Measurements from ENCODE around the gene DUS2.
"Not testable (repeated sequence)": the region's sequence is repeated elsewhere in the genome, so short reads cannot be mapped to it uniquely, and the experiment has no call there.

The DUS2 gene

DNA sequence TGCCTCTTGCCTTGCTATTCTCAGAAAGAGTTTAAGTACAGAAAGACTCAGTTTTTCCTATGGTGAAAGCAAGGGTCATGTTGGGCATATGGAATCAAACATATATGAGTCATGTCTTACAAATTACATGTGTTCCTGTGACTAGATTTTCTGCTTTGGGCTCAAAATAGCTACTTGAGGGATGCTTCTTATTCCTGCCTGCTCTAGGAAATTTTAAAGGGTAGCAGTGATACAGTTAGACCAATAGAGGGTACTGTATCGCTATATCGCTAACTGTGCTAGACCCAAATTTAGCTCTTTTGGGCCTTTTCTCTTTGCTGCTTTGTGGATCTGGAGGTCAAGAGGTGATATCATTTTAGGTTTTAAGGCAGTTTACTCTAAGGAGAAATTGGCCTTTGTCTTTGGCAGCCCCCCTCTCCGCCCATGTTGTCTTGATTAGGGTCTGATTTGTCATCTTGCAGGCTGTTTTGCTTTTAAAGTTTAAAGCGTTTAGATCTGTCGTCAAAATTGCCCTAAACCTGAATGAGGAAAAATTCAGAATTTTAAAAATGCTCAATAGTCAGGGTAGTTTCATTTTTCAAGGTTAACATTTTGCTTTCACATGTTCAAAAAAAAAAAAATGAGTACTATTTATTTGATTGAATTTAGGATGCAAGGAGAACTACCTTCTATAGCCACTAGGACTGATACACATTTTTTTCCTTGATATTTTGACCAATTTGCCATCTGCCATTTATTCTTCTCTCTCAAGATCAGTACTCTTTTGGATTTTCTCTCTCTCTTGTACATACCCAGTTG lies 70.9 kb downstream of the DUS2 start:
- DNase-seq, result no peak

DNA sequence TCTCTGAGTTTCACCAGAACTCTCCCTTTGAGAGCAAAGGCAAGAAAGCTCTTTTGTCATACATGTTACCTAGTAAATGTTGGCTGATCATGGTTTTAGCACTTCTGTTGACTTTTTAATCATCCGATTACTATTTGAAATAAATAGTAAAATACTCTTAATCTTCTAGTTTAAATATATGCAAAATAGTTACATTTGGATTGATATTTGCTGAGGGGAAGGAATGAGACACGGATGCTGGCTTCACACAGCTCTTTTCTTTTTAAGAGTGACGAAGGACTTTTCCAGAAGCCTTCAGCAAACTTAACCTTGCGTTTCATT lies 71.5 kb downstream of the DUS2 start:
- DNase-seq, result no peak

DNA sequence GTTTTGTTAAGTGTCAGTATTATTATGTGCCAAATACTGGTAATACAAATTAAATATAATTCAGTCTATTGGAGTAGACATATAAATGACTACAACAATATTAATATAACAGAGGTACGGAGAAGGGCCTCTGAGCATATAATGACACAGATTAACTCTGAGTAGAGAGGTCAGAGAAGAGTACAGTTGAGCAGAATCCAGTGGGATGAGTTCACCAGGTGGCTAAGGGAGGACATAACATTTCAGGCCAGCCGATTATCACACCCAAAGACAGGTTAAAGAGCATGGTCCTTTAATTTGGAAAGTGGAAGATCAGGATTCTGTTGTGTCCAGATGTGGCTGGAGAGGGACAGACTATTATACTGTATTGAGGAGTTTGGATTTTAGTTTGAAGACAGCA lies 73.4 kb downstream of the DUS2 start:
- no peak for DNase-seq

DNA sequence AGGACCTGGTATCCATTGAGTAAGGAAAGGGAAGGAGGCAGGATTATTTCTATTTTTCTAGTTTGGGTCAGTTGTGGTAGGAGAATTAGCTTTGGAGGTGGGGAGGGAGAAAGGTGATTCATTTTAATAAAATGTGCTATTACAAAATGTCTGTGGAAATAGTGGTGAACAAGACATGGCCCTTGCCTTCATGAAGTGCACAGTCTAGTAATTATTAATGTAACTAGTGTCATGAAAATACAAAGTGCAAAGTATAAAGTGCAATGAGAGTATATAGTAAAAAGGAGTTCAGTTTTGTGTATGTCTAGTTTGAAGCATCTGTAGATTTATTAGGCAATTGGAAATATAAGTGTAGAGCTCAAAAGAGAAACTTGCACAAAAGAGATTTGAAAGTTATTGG lies 74.0 kb downstream of the DUS2 start:
- no peak for DNase-seq

DNA sequence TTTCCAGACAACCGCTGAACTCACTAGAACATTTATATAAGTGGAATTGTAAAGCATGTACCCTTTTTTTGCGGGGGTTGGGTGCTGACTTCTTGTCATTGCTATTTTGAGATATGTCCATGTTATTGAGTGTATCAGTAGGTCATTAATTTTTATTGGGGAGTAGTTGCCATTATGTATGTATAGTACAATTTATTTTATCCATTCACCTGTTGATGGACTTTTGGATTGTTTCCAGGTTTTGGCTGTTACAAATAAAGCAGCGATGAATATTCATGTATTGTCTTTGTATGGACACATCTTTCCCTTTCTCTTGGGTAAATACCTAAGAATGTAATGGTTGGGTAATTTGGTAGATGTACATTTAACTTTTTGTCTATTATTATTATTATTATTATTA lies 74.8 kb downstream of the DUS2 start:
- no peak for DNase-seq

DNA sequence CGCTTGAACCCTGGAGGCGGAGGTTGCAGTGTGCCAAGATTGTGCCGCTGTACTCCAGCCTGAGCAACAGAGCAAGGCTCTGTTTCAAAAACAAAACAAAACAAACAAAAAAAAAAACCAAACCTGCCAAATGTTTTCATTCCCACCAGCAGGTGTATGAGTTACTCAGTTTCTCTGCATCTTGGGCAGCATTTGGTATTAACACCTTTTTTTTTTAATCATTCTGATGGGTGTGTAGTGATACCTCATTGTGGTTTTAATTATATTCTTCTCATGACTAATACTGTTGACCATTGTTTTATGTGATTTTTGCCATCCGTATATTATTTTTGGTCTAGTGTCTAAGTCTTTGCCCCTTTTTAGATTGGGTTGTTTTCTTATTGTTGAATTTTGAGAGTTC lies 77.4 kb downstream of the DUS2 start:
- no peak for DNase-seq

DNA sequence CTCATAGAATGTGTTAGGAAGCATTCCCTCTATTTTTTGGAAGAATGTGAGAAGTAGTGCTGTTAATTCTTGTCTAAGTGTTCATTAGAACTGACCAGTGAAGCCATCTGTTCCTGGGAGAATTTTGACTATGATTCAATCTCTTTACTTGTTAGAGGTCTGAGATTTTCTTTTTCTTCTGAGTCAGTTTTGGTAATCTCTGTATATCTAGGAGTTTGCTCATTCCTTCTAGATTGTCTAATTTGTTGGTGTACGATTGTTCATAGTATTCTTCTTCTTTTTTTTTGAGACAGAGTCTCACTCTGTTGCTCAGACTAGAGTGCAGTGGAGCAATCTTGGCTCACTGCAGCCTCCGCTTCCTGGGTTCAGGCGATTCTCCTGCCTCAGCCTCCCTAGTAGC lies 82.5 kb downstream of the DUS2 start:
- no peak for DNase-seq

DNA sequence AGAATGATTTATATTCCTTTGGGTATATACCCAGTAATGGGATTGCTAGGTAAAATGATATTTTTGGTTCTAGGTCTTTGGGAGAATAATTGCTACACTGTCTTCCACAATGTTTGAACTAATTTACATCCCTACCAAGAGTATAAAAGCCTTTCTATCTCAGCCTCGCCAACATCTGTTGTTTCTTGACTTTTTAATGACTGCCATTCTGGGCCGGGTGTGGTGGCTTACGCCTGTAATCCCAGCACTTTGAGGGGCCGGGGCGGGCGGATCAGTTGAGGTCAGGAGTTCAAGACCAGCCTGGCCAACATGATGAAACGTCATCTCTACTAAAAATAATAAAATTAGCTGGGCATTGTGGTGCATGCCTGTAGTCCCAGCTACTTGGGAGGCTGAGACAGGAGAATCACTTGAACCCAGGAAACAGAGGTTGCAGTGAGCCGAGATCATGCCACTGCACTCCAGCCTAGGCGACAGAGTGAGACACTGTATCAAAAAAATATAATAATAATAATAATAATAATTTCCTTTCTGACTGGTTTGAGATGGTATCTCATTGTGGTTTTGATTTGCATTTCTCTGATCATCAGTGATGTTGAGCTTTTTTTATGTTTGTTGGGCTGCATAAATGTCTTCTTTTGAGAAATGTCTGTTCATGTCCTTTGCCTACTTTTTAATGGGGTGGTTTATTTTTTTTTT lies 84.3 kb downstream of the DUS2 start:
- not testable (repeated sequence) for DNase-seq

DNA sequence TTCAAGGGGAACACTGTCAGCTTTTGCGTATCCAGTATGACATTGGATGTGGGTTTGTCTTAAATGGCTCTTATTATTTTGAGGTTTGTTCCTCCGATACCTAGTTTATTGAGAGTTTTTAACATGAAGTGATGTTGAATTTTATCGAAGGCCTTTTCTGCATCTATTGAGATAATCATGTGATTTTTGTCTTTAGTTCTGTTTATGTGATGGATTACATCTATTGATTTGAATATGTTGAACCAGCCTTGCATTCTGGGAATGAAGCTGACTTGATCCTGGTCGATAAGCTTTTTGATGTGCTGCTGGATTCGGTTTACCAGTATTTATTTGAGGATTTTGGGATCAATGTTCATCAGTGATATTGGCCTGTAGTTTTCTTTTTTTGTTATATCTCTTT lies 86.1 kb downstream of the DUS2 start:
- not testable (repeated sequence) for DNase-seq

DNA sequence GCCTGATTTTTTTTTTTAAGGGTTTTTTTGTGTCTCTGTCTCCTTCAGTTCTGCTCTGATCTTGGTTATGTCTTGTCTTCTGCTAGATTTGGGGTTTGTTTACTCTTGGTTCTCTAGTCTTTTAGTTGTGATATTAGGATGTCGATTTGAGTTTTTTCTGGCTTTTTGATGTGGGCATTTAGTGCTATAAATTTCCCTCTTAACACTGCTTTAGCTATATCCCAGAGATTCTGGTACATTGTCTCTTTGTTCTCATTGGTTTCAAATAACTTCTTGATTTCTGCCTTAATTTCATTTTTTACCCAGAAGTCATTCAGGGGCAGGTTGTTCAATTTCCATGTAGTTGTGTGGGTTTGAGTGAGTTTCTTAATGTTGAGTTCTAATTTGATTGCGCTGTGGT lies 87.5 kb downstream of the DUS2 start:
- not testable (repeated sequence) for DNase-seq

DNA sequence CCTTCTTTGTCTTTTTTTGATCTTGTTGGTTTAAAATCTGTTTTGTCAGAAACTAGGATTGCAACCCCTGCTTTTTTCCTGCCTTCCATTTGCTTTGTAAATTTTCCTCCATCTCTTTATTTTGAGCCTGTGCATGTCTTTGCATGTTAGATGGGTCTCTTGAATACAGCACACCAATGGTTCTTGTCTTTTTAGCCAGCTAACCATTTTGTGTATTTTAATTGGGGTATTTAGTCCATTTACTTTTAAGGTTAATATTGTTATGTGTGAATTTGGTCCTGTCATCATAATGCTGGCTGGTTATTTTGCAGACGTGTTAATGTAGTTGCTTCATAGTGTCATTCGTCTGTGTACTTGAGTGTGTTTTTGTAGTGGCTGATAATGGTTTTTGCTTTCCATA lies 88.3 kb downstream of the DUS2 start:
- DNase-seq, result no peak

DNA sequence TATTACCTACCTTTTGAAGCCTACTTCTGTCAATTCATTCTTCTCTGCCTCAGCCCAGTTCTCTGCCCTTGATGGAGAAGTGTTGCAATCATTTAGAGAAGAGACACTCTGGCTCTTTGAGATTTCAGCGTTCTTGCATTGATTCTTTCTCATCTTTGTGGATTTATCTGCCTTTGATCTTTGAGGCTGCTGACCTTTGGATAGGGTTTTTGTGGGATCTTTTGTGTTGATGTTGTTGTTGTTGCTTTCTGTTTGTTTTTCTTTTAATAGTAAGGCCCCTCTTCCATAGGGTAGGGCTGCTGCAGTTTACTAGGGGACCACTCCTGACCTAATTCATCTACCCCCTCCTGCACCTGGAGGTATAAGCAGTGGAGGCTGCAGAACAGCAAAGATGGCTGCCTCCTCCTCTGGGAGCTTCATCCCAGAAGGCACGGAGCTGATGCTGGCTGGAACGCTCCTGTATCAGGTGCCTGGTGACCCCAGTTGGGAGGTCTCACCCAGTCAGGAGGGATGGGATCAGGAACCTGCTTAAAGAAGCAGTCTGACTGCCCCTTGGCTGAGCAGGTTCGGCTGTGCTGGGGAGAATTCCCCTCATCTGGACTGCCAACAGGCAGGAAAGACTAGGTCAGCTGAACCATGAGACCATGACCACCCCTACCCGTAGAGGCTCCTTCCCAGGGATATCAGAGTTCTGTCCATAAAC lies 90.1 kb downstream of the DUS2 start:
- no peak for DNase-seq

DNA sequence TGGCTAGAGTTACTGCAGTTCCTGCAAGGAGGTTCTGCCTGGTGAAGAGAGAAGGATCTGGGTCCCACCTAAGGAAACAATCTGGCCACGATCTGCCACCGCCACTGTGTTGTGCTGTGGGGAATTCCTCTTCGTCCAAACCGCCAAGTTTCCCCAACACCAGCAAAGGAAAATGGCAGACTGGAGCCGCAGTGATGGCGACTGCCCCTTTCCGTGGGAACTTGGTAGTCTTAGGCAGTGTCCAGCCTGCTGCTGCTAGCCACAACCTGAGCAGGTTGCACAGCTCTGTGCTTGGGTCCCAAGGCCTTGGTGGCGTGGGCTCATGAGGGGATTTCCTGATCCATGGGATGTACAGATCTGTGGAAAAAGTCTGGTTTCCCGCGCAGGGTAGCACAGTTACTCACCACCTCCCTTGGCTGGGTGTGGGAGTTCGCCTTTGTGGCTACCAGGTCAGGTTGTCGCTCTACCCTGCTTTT lies 90.7 kb downstream of the DUS2 start:
- DNase-seq, result no peak

DNA sequence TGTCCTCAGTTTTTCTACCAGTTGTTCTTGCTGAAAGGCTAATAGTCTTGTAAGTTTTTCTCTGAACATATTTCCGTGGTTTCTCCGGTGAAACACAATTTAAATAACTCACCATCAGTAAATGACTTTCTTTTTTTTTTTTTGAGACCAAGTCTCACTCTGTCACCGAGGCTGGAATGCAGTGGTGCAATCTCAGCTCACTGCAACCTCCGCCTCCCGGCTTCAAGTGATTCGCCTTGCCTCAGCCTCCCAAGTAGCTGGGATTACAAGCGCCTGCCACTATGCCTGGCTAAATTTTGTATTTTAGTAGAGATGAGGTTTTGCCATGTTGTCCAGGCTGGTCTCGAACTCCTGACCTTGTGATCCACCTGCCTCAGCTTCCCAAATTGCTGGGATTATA lies 91.9 kb downstream of the DUS2 start:
- DNase-seq, result not testable (repeated sequence)

DNA sequence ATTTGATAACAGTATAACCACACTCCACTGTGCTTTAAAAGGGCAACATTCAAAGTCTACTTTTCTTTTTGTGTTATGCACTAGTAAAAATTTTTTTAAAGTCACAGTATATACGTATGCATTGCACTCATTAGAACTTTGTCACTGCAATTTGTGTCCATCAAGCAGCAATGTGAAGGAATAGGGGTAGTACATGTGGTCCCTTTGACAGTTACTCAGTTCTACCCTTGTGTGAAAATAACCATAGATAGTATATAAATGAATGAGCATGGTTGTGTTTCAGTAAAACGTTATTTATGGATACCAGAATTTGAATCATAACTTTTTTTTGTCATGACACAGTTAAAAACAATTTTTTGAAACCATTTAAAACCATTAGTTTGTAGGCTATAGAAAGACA lies 92.8 kb downstream of the DUS2 start:
- no peak for DNase-seq

DNA sequence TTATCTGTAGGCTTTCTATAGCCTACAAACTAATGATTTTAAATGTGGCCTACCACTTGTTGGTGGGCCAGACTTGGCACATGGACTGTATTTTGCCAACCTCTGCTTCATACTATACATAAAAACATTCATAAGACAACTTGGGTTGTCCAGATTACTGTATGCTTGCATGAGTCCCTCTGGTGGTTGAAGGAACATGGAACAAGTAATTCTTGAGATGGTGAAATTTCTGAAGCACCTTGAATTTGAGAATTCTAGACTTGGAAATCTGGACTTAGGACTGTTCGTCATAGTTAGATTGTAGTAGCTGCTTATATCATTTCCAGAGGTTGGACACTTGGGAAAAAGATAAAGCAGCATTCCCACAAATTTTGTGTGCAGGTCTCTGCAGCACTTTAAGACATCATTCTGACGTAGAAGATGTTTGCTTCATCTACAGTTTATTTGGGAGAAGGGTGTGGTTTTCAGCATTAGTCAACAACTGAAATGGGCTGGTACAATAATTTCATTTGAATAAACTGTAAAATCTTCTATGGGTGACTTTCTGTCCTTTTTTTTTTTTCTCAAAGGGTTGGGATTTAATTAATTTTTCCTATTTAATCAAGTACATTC lies 93.3 kb downstream of the DUS2 start:
- no peak for DNase-seq

DNA sequence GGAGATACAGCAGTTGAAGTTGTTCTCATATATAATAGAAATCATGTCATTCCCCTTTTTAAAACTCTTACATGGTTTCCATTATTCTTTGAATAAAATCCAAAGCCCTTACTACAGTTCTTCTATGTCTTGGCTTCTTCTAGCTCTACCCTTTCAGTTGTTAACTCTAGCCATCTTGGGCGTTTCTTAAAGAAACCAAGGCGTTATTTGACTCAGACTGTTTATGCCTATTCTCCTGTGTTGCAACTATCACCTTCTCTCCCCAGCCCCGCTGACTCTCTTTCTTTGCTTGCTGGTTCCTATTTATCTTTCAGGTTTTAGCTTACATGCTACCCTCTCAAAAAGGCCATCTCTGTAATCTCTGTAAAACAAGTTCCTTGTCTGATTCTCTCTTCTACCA lies 94.8 kb downstream of the DUS2 start:
- DNase-seq, result no peak

DNA sequence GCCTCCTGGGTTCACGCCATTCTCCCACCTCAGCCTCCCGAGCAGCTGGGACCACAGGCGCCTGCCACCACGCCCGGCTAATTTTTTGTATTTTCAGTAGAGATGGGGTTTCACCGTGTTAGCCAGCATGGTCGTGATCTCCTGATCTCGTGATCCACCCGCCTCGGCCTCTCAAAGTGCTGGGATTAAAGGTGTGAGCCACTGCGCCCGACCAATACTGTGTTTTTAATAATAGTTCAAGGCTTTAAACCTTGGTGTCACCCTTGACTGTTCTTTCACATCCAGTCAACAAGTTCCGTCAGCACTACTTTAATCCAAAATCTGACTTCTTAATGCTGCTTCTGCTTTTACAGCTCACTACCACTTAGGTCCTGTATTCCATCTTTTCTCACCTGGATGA lies 95.9 kb downstream of the DUS2 start:
- DNase-seq, result not testable (repeated sequence)

DNA sequence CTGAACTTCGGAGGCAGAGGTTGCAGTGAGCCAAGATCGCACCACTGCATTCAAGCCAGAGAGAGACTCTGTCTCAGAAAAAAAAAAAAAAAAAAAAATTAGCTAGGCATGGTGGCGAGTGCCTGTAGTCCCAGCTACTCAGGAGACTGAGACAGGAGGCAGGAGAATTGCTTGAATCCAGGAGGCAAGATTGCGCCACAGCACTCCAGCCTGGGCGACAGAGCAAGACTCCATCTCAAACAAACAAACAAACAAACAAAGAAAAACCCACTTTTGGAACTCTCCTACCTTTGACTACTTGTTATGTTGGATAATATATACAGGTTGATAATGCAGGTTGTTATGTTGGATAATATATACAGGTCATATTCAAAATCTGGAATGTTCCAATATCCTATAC lies 97.4 kb downstream of the DUS2 start:
- DNase-seq, result not testable (repeated sequence)

DNA sequence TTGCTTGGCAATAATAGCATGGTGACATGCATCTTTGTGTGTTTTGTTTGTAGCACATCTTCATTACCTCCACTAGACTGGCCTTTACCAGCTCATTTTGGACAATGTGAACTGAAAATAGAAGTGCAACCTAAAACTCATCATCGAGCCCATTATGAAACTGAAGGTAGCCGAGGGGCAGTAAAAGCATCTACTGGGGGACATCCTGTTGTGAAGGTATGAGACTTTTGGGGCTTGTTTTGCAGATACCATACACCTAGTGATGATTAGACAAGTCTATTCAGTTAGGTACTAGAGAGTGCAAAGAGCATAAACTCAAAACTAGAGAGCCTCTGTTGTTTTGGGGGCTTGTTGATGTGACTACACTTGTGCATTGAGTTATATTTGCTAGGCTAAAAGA lies 103.3 kb downstream of the DUS2 start:
- no peak for DNase-seq

DNA sequence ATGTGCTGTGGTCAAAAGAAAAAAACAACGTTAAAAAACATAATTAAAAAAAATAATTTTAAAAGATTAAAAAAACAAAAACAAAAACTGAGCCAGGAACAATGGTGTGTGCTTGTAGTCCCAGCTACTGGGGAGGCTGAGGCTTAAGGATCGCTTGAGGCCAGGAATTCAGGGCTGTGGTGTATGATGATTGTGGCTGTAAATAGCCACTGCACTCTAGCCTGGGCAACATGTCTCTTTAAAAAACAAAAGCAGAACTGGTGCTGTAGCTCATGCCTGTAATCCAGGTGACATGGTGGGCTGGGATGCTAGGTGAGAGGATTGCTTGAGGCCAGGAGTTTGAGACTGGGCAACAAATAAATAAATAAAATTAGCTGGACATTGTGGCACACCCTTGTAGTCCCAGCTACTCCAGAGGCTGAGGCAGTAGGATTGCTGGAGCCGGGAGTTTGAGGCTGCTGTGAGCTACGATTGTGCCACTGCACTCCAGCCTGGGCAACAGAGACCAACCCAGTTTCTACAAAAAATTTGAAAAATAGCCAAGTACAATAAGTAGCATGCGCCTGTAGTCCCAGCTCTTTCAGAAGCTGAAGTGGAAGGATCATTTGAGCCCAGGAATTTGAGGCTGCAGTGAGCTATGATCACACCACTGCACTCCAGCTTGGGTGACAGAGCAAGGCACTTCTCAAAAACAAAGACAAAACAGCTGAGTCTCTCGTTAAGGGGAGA lies 105.7 kb downstream of the DUS2 start:
- no peak for DNase-seq
